Prostate gland (tissue), 2 donors: Measurements from ENCODE around the gene KXD1. TPM values are rescaled to one million over a fixed set of nuclear protein-coding genes. Genes with fewer than 3 reads are reported as not detected.
"Not testable (repeated sequence)": the region's sequence is repeated elsewhere in the genome, so short reads cannot be mapped to it uniquely, and the experiment has no call there.

Source experiments
- DNase-seq: peaks from one replicate; pipeline ENCODE4 v3.0.0-alpha.2; 2019; ENCODE audit warnings: low spot score
- H3K27ac ChIP-seq, 2 donors: fragments of 200-600 bp; sonication (generic); 2 replicates each; pipeline ENCODE4 v1.5.1; 2017 to 2019
- H3K27me3 ChIP-seq: fragments of 200-600 bp; sonication (generic); replicated peaks from 2 replicates; pipeline ENCODE4 v1.5.1; 2019; ENCODE audit not compliant: insufficient read depth
- H3K36me3 ChIP-seq, 2 donors: fragments of 200-600 bp; sonication (generic); 1 replicate in 1 of 2; 2 replicates in 1 of 2; pipeline versions ENCODE4 v1.5.1 to v1.8.1; 2017 to 2019
- H3K4me1 ChIP-seq: fragments of 200-600 bp; sonication (generic); replicated peaks from 2 replicates; pipeline ENCODE4 v1.5.1; 2019
- H3K4me3 ChIP-seq, 2 donors: fragments of 200-600 bp; sonication (generic); 2 replicates each; pipeline ENCODE4 v1.5.1; 2017 to 2019
- H3K9me3 ChIP-seq: fragments of 200-600 bp; sonication (generic); 2 replicates; pipeline ENCODE4 v1.5.1; 2017
- CTCF ChIP-seq, 4 experiments: fragments of 200-600 bp in 2 of 4; fragments of 450-650 bp in 2 of 4; sonication (generic) in 2 of 4; IDR thresholded peaks; 1 replicate in 3 of 4; 2 replicates in 1 of 4; pipeline ENCODE4 v1.5.1; 2016 to 2019; ENCODE audit warnings: antibody characterized with exemption in 4 of 4, mild to moderate bottlenecking in 2 of 4, moderate library complexity in 2 of 4
- POLR2A ChIP-seq: fragments of 450-650 bp; IDR thresholded peaks from one replicate; pipeline ENCODE4 v1.6.1; 2016; ENCODE audit warnings: antibody characterized with exemption, mild to moderate bottlenecking
- POLR2AphosphoS5 ChIP-seq: sonication (generic); formaldehyde crosslinking; IDR thresholded peaks from one replicate; pipeline ENCODE4 v1.6.1; 2017; ENCODE audit warnings: antibody characterized with exemption
- WGBS: methylation state at CpG from one replicate; pipeline ENCODE4 v1.1.5; 2018; 5-methylcytosine and 5-hydroxymethylcytosine counted together
- intact Hi-C: fragments of 100-400 bp; cut with DNase I; formaldehyde crosslinking; loops from one replicate; pipeline ENCODE4 v1.14.2; 2022
- total RNA-seq, 2 donors: library from RNA; depleted of rRNA; stranded (reverse); fragments of >200 nt; gene quantifications; one replicate each; pipeline ENCODE4 v1.1.0, GENCODE V29; 2016

Gene KXD1
- total RNA-seq, 2 donors from 2014 or later, result 115 to 130 TPM

GRCh38 chr19:18533058-18533457 lies 24.6 kb upstream of the KXD1 start:
- Histone ChIP-seq H3K9me3 (no peaks in the 10 kb centered on the region), H3K4me3 (no peak overlapping the region), H3K4me1 (no peaks in the 10 kb centered on the region), H3K27ac (no peak overlapping the region), H3K36me3 (peaks cover 8 to 9% of the 10 kb centered on the region in 2 donors), H3K27me3 (no peaks in the 10 kb centered on the region)
- DNase-seq, result no peak
- TF ChIP-seq CTCF (IDR thresholded peaks at IDR 0.05) (no peak), POLR2A (no peak)
- 93% methylated on average over 4 of the region's 4 CpGs for WGBS
- intact Hi-C loops, result no loop called here

- no peak overlapping the region for H3K27ac ChIP-seq
- H3K27me3 ChIP-seq, result no peaks in the 10 kb centered on the region
- H3K36me3 ChIP-seq, result peaks cover 8 to 14% of the 10 kb centered on the region in 2 donors
- no peak for DNase-seq
- no peaks in the 10 kb centered on the region for H3K9me3 ChIP-seq
- no peaks in the 10 kb centered on the region for H3K4me1 ChIP-seq
- WGBS, result 94% methylated on average over 10 of the region's 10 CpGs
- intact Hi-C loops, result no loop called here
- TF ChIP-seq CTCF (IDR thresholded peaks at IDR 0.05), result no peak
- H3K4me3 ChIP-seq, result no peak overlapping the region
Observed at GRCh38 chr19:18536475-18536874, 21.2 kb upstream of the KXD1 start.

- H3K4me3 ChIP-seq, result no peak overlapping the region
- intact Hi-C loops, result no loop called here
- 96% methylated on average over 14 of the region's 17 CpGs for WGBS
- H3K36me3 ChIP-seq, result peaks cover 8 to 13% of the 10 kb centered on the region in 2 donors
- peaks cover 4% of the 10 kb centered on the region for H3K4me1 ChIP-seq
- H3K27me3 ChIP-seq, result no peaks in the 10 kb centered on the region
- H3K27ac ChIP-seq, result no peak overlapping the region
- no peaks in the 10 kb centered on the region for H3K9me3 ChIP-seq
- DNase-seq, result no peak
- TF ChIP-seq POLR2AphosphoS5 (no peak), CTCF (IDR thresholded peaks at IDR 0.05) (no peak), POLR2A (no peak)
Observed at GRCh38 chr19:18537431-18537830, 20.2 kb upstream of the KXD1 start.

- peaks cover 5% of the 10 kb centered on the region for H3K4me1 ChIP-seq
- no peak overlapping the region for H3K4me3 ChIP-seq
- DNase-seq, result no peak
- intact Hi-C loops, result no loop called here
- 95% methylated on average over 22 of the region's 22 CpGs for WGBS
- TF ChIP-seq POLR2A (no peak), POLR2AphosphoS5 (no peak), CTCF (IDR thresholded peaks at IDR 0.05) (no peak)
- H3K27me3 ChIP-seq, result no peaks in the 10 kb centered on the region
- H3K9me3 ChIP-seq, result no peaks in the 10 kb centered on the region
- H3K27ac ChIP-seq, result no peak overlapping the region
- H3K36me3 ChIP-seq, result peaks cover 3 to 6% of the 10 kb centered on the region in 2 donors
Observed at GRCh38 chr19:18538115-18538514, 19.6 kb upstream of the KXD1 start.

GRCh38 chr19:18539372-18539771 lies 18.3 kb upstream of the KXD1 start:
- H3K27ac ChIP-seq, result no peak overlapping the region
- DNase-seq, result no peak
- no peaks in the 10 kb centered on the region for H3K9me3 ChIP-seq
- no peaks in the 10 kb centered on the region for H3K27me3 ChIP-seq
- WGBS, result 94% methylated on average over 19 of the region's 19 CpGs
- no peak overlapping the region for H3K4me3 ChIP-seq
- peaks cover 5% of the 10 kb centered on the region for H3K4me1 ChIP-seq
- H3K36me3 ChIP-seq, result peaks cover 3 to 5% of the 10 kb centered on the region in 2 donors
- TF ChIP-seq CTCF (IDR thresholded peaks at IDR 0.05) (no peak), POLR2A (no peak), POLR2AphosphoS5 (no peak)
- intact Hi-C loops, result no loop called here

- WGBS, result 94% methylated on average over 1 of the region's 1 CpG
- intact Hi-C loops, H3K36me3 ChIP-seq: not testable (repeated sequence)
Observed at GRCh38 chr19:18540200-18540599, 17.5 kb upstream of the KXD1 start.

More at GRCh38 chr19:18540200-18540599, 17.5 kb upstream of the KXD1 start:
- DNase-seq, H3K4me1 ChIP-seq, H3K27me3 ChIP-seq, H3K9me3 ChIP-seq, H3K4me3 ChIP-seq, H3K27ac ChIP-seq: not testable (repeated sequence)
